ENCODE measurements around the gene CAMTA1. TPM values are rescaled to one million over a fixed set of nuclear protein-coding genes. Genes with fewer than 3 reads are reported as not detected.

CAMTA1 gene
- polyA plus RNA-seq, 1 of the 3 experiments (the other 2 are of a cell fraction), result 63.1 TPM

- Histone ChIP-seq H3K27me3 (ENCODE audit: insufficient read depth) (no peaks in the 10 kb centered on the region), H3F3A (replicated peaks; ENCODE audit: insufficient read depth) (no peaks in the 10 kb centered on the region), H3K4me1 (ENCODE audit: control insufficient read depth in 1 of 2, insufficient read depth in 2 of 2, low read depth in 1 of 2, low read length in 1 of 2) (peaks cover 0 to 56% of the 10 kb centered on the region in 2 experiments; a peak in 1 of 4 replicates), H3K79me2 (ENCODE audit: insufficient read depth) (no peaks in the 10 kb centered on the region), H2AFZ (ENCODE audit: low read depth) (no peak overlapping the region), H3K9me3 (no peaks in the 10 kb centered on the region), H3K9me2 (no peaks in the 10 kb centered on the region), H3K4me2 (no peak overlapping the region), H4K20me1 (ENCODE audit: insufficient read depth) (no peaks in the 10 kb centered on the region), H3K4me3 (ENCODE audit: low read depth in 2 of 2, low read length in 1 of 2) (no peak overlapping the region), H3K9ac (no peak overlapping the region), H3K27ac (ENCODE audit: low read depth in 2 of 2, low read length in 1 of 2) (no peak overlapping the region; a peak in 1 of 4 replicates), H3K36me3 (replicated peaks in 1 of 2; ENCODE audit: control insufficient read depth in 1 of 2, insufficient read depth in 2 of 2, low read length in 1 of 2) (no peaks in the 10 kb centered on the region)
- TF ChIP-seq MEF2A (IDR thresholded peaks at IDR 0.05; ENCODE audit: borderline replicate concordance, low read depth) (no peak), POLR2AphosphoS5 (IDR thresholded peaks at IDR 0.05; ENCODE audit: low read depth, low read length) (no peak), EP300 (IDR thresholded peaks at IDR 0.05; ENCODE audit: borderline replicate concordance in 1 of 2, low read depth in 1 of 2, low read length in 1 of 2) (no peak), USF2 (IDR thresholded peaks at IDR 0.05; ENCODE audit: borderline replicate concordance, low read depth, low read length) (no peak), ZBTB33 (IDR thresholded peaks at IDR 0.05; ENCODE audit: borderline replicate concordance, low read depth) (no peak), SIN3A (IDR thresholded peaks at IDR 0.05; ENCODE audit: borderline replicate concordance, low read depth, low read length) (no peak), PBX3 (IDR thresholded peaks at IDR 0.05) (no peak), REST (IDR thresholded peaks at IDR 0.05; ENCODE audit: low read depth, low read length) (no peak), TEAD4 (IDR thresholded peaks at IDR 0.05; ENCODE audit: borderline replicate concordance, insufficient read depth) (no peak), CHD2 (IDR thresholded peaks at IDR 0.05; ENCODE audit: low read length, partially characterized antibody) (no peak), SMC3 (IDR thresholded peaks at IDR 0.05; ENCODE audit: low read depth, low read length) (no peak), ELF1 (IDR thresholded peaks at IDR 0.05) (no peak)
- WGBS (ENCODE audit: low lambda C conversion rate), result 46% methylated on average over 3 of the region's 7 CpGs
- DNase-seq, result no peak
- CTCF ChIA-PET, result interaction anchor here (1.1 to 1.4 kb wide), 3 partner anchors 31 to 56 kb away, joined by 3 to 4 read pairs (median 3); no protein-coding TSS in a partner anchor
- POLR2A ChIA-PET, result no interaction called here
Measured at GRCh38 chr1:7510389-7510931, 725.2 kb downstream of the CAMTA1 start.
